ENCODE results near the gene EGFL8.
"Not testable (repeated sequence)": the region's sequence is repeated elsewhere in the genome, so short reads cannot be mapped to it uniquely, and the experiment has no call there.

EGFL8 gene

GRCh38 chr6:32198345-32198696 is 33.9 kb downstream of the EGFL8 start:
- no peak for DNase-seq

DNA sequence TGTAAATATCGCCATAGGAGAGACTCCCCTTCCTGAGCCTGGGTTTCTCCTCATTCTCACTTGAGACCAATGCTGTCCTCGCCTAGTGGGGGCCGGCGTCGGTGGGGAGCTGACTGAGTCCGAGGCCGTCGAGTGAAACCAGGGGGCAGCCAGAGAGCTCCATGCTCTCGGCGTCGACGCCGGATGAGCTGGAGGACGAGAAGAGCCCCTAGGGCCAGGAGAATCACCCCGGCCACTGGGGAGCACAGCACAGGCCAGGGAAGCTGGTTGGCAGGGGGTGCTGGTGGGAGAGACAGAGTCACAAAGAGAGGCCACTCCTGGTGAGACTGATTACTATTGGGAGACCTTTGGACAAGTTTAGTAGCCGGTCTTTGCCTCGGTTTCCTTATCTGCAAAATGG is 34.5 kb downstream of the EGFL8 start:
- no peak for DNase-seq

DNA sequence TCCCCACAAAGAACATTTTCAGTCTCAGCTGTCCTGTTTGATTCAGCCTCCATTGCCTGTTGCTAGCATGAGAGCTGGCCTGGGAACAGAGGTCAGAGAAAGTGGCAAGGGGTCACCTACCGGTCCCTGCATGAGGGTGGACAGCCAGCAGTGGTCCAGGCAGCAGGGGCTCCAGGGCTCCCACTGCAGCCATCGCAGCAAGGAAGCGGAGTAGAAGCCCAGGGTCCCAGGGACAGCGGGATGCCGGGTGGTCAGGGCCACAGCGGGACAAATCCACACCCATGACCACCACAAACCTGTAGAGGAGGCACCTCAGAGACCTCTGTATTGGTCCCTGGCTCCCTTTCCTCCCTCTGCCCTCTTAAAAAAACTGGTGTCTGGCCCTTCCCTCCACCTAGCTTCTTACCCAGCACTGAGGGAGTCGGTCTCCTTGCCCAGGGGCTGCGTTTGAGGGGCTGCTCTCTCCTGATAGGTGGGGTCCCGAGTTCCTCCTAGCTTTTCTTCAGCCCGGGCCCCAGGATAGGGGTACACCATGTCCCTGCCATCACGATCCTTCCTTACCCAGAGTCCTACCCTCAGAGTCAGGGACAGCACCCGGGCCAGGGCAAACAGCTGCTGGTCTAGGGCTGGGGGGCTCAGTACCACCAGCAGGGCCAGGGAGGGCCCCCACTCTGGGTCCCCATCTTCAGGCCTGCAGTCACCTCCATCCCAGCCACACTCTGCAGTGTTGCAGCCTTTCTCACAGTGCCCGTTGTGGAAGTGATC is 36.5 kb downstream of the EGFL8 start:
- no peak for DNase-seq

GRCh38 chr6:32202186-32202585 is 37.8 kb downstream of the EGFL8 start:
- no peak for DNase-seq

GRCh38 chr6:32203426-32204267 is 39.3 kb downstream of the EGFL8 start:
- DNase-seq, result no peak

DNA sequence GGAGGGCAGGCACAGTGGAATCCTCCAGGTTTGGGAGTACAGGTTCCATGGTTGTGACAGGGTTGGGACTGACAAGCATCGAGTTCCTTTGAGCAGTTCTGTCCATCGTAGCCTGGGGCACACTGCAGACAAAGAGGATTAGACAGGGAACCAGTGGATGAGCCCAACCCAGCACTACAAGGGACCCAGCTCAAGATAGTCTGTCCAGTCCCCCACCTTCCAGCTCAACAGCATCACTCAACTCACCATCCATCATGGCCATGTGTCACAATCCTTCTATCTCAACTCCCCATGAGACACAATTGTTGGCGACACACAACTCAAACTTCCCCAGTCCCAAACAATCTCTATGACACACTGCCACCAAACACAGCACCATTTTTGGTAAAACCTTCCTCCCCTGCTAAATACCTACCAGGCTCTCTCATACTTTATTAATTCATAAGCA is 39.9 kb downstream of the EGFL8 start:
- DNase-seq, result no peak

- no peak for DNase-seq
Measured at GRCh38 chr6:32208996-32209395, 44.6 kb downstream of the EGFL8 start.

- no peak for DNase-seq
Measured at GRCh38 chr6:32210191-32210601, 45.8 kb downstream of the EGFL8 start.

GRCh38 chr6:32211432-32211831 is 47.0 kb downstream of the EGFL8 start:
- DNase-seq, result not testable (repeated sequence)

GRCh38 chr6:32212076-32212760 is 47.8 kb downstream of the EGFL8 start:
- DNase-seq, result no peak

DNA sequence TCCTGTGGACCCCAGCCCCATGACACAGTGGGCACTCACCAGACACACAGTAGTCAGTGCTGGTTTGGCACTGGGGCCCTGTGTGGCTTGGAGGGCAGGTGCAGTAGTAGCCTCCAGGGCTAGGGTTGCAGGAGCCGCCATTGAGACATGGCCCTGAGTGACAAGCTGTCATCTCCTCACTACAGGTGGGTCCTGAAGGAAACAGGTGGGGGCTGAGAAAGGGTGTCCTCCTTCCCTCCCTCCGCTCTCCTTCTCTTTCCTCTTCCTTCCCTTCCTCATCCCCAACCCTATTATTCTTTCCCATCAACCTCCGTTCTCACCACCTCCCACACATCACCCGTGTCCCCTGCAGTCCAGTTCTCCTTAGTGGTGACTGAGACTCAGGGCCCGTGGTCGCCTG is 49.3 kb downstream of the EGFL8 start:
- DNase-seq, result no peak

- no peak for DNase-seq
Measured at GRCh38 chr6:32214126-32214525, 49.7 kb downstream of the EGFL8 start.

- no peak for DNase-seq
Measured at GRCh38 chr6:32215617-32216016, 51.2 kb downstream of the EGFL8 start.

DNA sequence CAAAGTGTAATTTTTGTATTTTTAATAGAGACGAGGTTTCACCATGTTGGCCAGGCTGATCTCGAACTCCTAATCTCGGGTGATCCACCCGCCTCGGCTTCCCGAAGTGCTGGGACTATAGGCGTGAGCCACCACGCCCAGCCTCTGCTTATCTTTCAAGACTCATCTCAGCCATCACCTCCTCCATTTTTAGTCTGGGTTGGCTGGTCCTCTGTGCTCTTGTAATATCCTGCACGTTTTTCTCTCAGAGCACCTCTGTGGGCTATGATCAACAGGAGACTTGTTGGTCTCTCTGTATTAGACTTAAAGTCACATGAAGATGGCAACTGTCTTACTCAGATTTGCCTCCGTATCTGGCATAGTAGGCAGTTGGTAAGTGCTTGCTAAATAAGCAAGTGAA is 51.9 kb downstream of the EGFL8 start:
- no peak for DNase-seq

GRCh38 chr6:32216998-32217397 is 52.6 kb downstream of the EGFL8 start:
- DNase-seq, result no peak

All from activated CD4-positive, alpha-beta T cell treated with anti-CD3 and anti-CD28 coated beads for 48 hours (primary cell).